ENCODE measurements around the gene SNCAIP.
"Not testable (repeated sequence)": the region's sequence is repeated elsewhere in the genome, so short reads cannot be mapped to it uniquely, and the experiment has no call there.

SNCAIP gene

GRCh38 chr5:122362361-122362760, 50.3 kb downstream of the SNCAIP start:
- no peak for DNase-seq (ENCODE audit: low read depth)

GRCh38 chr5:122363623-122364022, 51.6 kb downstream of the SNCAIP start:
- no peak for DNase-seq (ENCODE audit: low read depth)

- DNase-seq (ENCODE audit: low read depth) = no peak
Measured at GRCh38 chr5:122366501-122366900, 54.5 kb downstream of the SNCAIP start.

GRCh38 chr5:122367456-122367855, 55.4 kb downstream of the SNCAIP start:
- DNase-seq (ENCODE audit: low read depth) = no peak

GRCh38 chr5:122368510-122369251, 56.6 kb downstream of the SNCAIP start:
- DNase-seq (ENCODE audit: low read depth) = no peak

GRCh38 chr5:122369253-122369815, 57.3 kb downstream of the SNCAIP start:
- no peak for DNase-seq (ENCODE audit: low read depth)

- no peak for DNase-seq (ENCODE audit: low read depth)
Measured at GRCh38 chr5:122371511-122372151, 59.6 kb downstream of the SNCAIP start.

GRCh38 chr5:122374110-122374509, 62.1 kb downstream of the SNCAIP start:
- DNase-seq (ENCODE audit: low read depth) = no peak

GRCh38 chr5:122375801-122376200, 63.8 kb downstream of the SNCAIP start:
- DNase-seq (ENCODE audit: low read depth) = no peak

- DNase-seq (ENCODE audit: low read depth) = no peak
Measured at GRCh38 chr5:122376250-122376649, 64.2 kb downstream of the SNCAIP start.

GRCh38 chr5:122377026-122377425, 65.0 kb downstream of the SNCAIP start:
- DNase-seq (ENCODE audit: low read depth) = no peak

GRCh38 chr5:122382938-122383337, 70.9 kb downstream of the SNCAIP start:
- not testable (repeated sequence) for DNase-seq (ENCODE audit: low read depth)

GRCh38 chr5:122384739-122385235, 72.8 kb downstream of the SNCAIP start:
- no peak for DNase-seq (ENCODE audit: low read depth)

- DNase-seq (ENCODE audit: low read depth) = no peak
Measured at GRCh38 chr5:122385286-122385685, 73.2 kb downstream of the SNCAIP start.

GRCh38 chr5:122385808-122386207, 73.8 kb downstream of the SNCAIP start:
- DNase-seq (ENCODE audit: low read depth) = no peak

GRCh38 chr5:122390154-122390553, 78.1 kb downstream of the SNCAIP start:
- DNase-seq (ENCODE audit: low read depth) = no peak

- DNase-seq (ENCODE audit: low read depth) = no peak
Measured at GRCh38 chr5:122390694-122391093, 78.7 kb downstream of the SNCAIP start.

- no peak for DNase-seq (ENCODE audit: low read depth)
Measured at GRCh38 chr5:122391621-122392020, 79.6 kb downstream of the SNCAIP start.

- DNase-seq (ENCODE audit: low read depth) = no peak
Measured at GRCh38 chr5:122392224-122392623, 80.2 kb downstream of the SNCAIP start.

- no peak for DNase-seq (ENCODE audit: low read depth)
Measured at GRCh38 chr5:122392824-122393223, 80.8 kb downstream of the SNCAIP start.

- no peak for DNase-seq (ENCODE audit: low read depth)
Measured at GRCh38 chr5:122394284-122394930, 82.4 kb downstream of the SNCAIP start.

GRCh38 chr5:122398016-122398415, 86.0 kb downstream of the SNCAIP start:
- no peak for DNase-seq (ENCODE audit: low read depth)

GRCh38 chr5:122400341-122400740, 88.3 kb downstream of the SNCAIP start:
- DNase-seq (ENCODE audit: low read depth) = no peak
